Measurements from ENCODE around the gene ULK4. TPM values are rescaled to one million over a fixed set of nuclear protein-coding genes. Genes with fewer than 3 reads are reported as not detected.
"Not testable (repeated sequence)": the region's sequence is repeated elsewhere in the genome, so short reads cannot be mapped to it uniquely, and the experiment has no call there.

The ULK4 gene
- total and polyA plus RNA-seq, 7 donors, result 2.1 to 18.6 (median 8.9) TPM

DNA sequence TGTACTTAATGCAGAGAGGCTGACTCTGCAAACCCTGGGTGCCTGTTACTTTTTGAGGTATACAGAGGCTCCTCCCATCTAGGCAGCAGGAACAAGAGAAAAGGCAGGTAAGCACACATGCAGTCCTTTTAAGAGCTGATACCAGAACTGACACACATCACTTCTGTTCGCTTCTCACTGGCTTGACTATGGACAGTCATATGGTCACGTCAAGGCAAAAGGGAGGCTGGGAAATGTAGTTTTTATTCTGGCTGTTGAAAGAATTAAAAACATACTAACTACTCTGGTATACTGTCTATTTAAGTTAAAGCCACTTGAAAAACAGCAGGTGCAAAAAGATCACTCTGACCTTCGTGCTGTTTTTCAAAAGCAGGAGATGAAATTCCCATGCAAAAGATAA lies 544.3 kb downstream of the ULK4 start:
- no peaks in the 10 kb centered on the region for H3K36me3 ChIP-seq
- intact Hi-C loops (cut with DNase I), result no loop called here
- no peak for DNase-seq
- H3K9me3 ChIP-seq, result no peaks in the 10 kb centered on the region
- no peak overlapping the region for H3K4me3 ChIP-seq
- H3K27ac ChIP-seq, result no peak overlapping the region
- H3K27me3 ChIP-seq, result no peaks in the 10 kb centered on the region
- WGBS, 2 donors, result 74 to 89% methylated on average over 3 of the region's 3 CpGs
- no peaks in the 10 kb centered on the region for H3K4me1 ChIP-seq
- TF ChIP-seq POLR2AphosphoS5 (IDR thresholded peaks at IDR 0.05) (no peak), EP300 (IDR thresholded peaks at IDR 0.05) (no peak), POLR2A (IDR thresholded peaks at IDR 0.05) (no peak)
- TF ChIP-seq, protein P1, sequence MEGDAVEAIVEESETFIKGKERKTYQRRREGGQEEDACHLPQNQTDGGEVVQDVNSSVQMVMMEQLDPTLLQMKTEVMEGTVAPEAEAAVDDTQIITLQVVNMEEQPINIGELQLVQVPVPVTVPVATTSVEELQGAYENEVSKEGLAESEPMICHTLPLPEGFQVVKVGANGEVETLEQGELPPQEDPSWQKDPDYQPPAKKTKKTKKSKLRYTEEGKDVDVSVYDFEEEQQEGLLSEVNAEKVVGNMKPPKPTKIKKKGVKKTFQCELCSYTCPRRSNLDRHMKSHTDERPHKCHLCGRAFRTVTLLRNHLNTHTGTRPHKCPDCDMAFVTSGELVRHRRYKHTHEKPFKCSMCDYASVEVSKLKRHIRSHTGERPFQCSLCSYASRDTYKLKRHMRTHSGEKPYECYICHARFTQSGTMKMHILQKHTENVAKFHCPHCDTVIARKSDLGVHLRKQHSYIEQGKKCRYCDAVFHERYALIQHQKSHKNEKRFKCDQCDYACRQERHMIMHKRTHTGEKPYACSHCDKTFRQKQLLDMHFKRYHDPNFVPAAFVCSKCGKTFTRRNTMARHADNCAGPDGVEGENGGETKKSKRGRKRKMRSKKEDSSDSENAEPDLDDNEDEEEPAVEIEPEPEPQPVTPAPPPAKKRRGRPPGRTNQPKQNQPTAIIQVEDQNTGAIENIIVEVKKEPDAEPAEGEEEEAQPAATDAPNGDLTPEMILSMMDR (IDR thresholded peaks at IDR 0.05), result no peak

DNA sequence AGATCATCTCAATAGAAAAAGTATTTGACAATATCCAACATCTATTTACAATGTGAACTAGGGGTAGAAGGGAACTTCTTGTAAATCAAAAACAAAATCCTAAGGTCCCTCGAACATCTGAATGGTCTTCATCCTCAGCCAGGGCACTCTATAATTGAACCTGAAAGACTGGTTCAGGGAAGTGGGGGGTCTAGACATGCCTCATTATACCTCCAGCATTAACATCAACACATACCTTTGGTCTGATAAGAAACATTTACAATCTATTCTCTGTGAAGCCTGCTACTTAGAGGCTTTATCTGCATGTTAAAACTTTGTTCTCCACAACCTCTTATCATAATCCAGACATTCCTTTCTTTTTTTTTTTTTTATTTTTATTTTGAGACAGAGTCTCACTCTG lies 550.8 kb downstream of the ULK4 start:
- TF ChIP-seq POLR2A (IDR thresholded peaks at IDR 0.05), result no peak
- TF ChIP-seq POLR2AphosphoS5 (IDR thresholded peaks at IDR 0.05), result no peak
- Histone ChIP-seq H3K4me1 (no peaks in the 10 kb centered on the region), H3K4me3 (no peak overlapping the region), H3K36me3 (no peaks in the 10 kb centered on the region), H3K9me3 (no peaks in the 10 kb centered on the region), H3K27me3 (no peaks in the 10 kb centered on the region), H3K27ac (no peak overlapping the region)
- intact Hi-C loops (cut with DNase I), result no loop called here
- 73 to 74% methylated on average over 1 of the region's 1 CpG for WGBS, 2 donors
- no peak for DNase-seq

DNA sequence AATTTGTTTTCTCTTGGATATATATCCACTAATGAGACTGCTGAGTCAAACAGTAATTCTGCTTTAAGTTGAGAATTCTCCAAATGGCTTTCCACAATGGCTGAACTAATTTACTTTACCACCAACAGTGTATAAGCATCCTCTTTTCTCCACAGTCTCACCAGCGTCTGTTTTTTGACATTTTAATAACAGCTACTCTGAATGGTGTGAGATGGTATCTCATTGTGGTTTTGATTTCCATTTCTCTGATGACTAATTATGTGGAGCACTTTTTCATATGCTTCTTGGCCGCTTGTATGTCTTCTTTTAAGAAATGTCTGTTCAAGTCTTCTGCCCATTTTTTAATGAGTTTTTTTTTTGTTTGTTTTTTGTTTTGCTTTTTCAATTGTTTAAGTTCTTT lies 556.4 kb downstream of the ULK4 start:
- 72 to 85% methylated on average over 2 of the region's 2 CpGs for WGBS, 2 donors
- no peak overlapping the region for H3K27ac ChIP-seq
- no peak for DNase-seq
- no peaks in the 10 kb centered on the region for H3K9me3 ChIP-seq
- intact Hi-C loops (cut with DNase I), result no loop called here
- no peaks in the 10 kb centered on the region for H3K27me3 ChIP-seq
- no peaks in the 10 kb centered on the region for H3K4me1 ChIP-seq
- TF ChIP-seq EP300 (IDR thresholded peaks at IDR 0.05) (no peak), POLR2A (IDR thresholded peaks at IDR 0.05) (no peak), POLR2AphosphoS5 (IDR thresholded peaks at IDR 0.05) (no peak)
- TF ChIP-seq, protein P1 (IDR thresholded peaks at IDR 0.05), result no peak
- H3K4me3 ChIP-seq, result no peak overlapping the region
- H3K36me3 ChIP-seq, result no peaks in the 10 kb centered on the region

DNA sequence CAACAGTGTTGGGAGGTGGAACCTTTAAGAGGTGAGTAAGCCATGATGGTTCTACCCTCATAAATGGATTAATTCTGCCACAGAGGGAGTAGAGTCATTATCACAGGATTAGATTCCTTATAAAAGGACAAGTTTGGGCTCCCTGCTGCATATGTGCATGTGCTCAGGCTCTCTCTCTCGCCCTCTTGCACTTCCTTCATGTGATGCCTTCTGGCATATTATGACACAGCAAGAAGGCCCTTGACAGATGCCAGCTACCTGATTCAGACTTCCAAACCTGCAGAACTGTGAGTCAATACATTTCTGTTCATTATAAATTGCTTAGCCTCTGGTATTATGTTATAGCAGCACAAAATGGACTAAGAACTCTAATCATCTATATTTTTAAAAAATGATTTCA lies 557.3 kb downstream of the ULK4 start:
- H3K4me3 ChIP-seq, result no peak overlapping the region
- WGBS, 2 donors, result 91 to 96% methylated on average over 1 of the region's 1 CpG
- no peak for TF ChIP-seq POLR2AphosphoS5 (IDR thresholded peaks at IDR 0.05)
- TF ChIP-seq POLR2A (IDR thresholded peaks at IDR 0.05), result no peak
- TF ChIP-seq, protein P1 (IDR thresholded peaks at IDR 0.05), result no peak
- no peak for TF ChIP-seq EP300 (IDR thresholded peaks at IDR 0.05)
- no peaks in the 10 kb centered on the region for H3K9me3 ChIP-seq
- DNase-seq, result no peak
- no peak overlapping the region for H3K27ac ChIP-seq
- no peaks in the 10 kb centered on the region for H3K27me3 ChIP-seq
- no peaks in the 10 kb centered on the region for H3K4me1 ChIP-seq
- H3K36me3 ChIP-seq, result no peaks in the 10 kb centered on the region
- intact Hi-C loops (cut with DNase I), result no loop called here

DNA sequence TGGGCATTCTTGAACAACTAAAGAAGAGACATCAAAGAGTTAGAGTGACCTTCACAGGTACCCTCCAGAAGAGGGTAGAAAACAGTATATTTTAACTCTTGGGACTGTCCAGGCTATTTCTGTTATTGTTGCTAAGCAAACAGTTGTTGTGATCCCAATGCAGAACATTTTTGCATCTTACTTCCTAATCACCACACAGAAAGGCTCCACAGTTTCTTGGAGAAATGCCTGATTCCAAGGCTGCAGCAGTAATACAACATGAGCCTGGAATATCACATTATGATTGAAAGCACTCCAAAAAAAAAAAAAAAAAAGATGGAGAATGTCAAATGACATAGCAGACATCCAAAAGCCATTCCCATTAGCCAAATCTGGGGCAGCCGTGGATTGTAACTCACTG lies 567.0 kb downstream of the ULK4 start:
- Histone ChIP-seq H3K4me3 (no peak overlapping the region), H3K27me3 (no peaks in the 10 kb centered on the region), H3K4me1 (no peaks in the 10 kb centered on the region), H3K36me3 (no peaks in the 10 kb centered on the region), H3K27ac (no peak overlapping the region), H3K9me3 (no peaks in the 10 kb centered on the region)
- intact Hi-C loops (cut with DNase I), result no loop called here
- 91 to 96% methylated on average over 1 of the region's 1 CpG for WGBS, 2 donors
- no peak for TF ChIP-seq POLR2AphosphoS5 (IDR thresholded peaks at IDR 0.05)
- no peak for DNase-seq

DNA sequence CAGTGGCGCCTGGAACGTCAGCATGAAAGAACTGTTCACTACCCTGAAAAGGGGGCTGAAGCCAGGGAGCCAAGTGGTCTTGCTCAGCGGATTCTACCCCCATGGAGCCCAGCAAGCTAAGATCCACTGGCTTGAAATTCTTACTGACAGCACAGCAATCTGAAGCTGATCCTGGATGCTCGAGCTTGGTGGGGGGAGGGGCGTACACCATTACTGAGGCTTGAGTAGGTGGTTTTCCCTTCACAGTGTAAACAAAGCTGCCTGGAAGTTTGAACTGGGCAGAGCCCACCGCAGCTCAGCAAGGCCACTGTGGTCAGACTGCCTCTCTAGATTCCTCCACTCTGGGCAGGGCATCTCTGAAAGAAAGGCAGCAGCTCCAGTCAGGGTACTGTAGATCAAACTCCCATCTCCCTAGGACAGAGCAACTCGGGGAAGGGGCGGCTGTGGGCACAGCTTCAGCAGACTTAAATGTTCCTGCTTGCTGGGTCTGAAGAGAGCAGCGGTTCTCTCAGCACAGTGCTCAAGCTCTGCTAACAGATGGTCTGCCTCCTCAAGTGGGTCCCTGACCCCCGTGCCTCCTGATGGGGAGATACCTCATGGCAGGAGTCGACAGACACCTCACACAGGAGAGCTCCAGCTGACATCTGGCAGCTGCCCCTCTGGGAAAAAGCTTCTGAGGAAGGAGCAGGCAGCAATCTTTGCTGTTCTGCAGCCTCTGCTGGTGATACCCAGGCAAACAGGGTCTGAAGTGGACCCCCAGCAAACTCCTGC lies 591.0 kb downstream of the ULK4 start:
- H3K36me3 ChIP-seq; H3K9me3 ChIP-seq; H3K27me3 ChIP-seq; H3K27ac ChIP-seq; DNase-seq; H3K4me1 ChIP-seq; intact Hi-C loops (cut with DNase I); H3K4me3 ChIP-seq: not testable (repeated sequence)
- WGBS, 2 donors, result 75 to 82% methylated on average over 11 of the region's 11 CpGs
